Right lobe of liver (tissue), 6 donors: Measurements from ENCODE around the gene SCFD2. TPM values are rescaled to one million over a fixed set of nuclear protein-coding genes. Genes with fewer than 3 reads are reported as not detected.

Experiments used
- ATAC-seq, 4 donors: fragments of 200-7000 bp; cut with Tn5 transposase; one replicate each; pipeline ENCODE4 v1.9.1; 2020; ENCODE audit warnings: mild to moderate bottlenecking in 4 of 4, moderate library complexity in 4 of 4
- DNase-seq, 3 donors: peaks; one replicate each; pipeline ENCODE4 v3.0.0-alpha.2; 2020
- H3K27ac ChIP-seq, 3 donors: fragments of 200-600 bp; one replicate each; pipeline ENCODE4 v1.8.0; 2022
- H3K27me3 ChIP-seq, 2 donors: fragments of 200-600 bp; one replicate each; pipeline ENCODE4 v1.8.0; 2022
- H3K36me3 ChIP-seq, 4 donors: fragments of 200-600 bp; sonication (generic) in 1 of 4; one replicate each; pipeline versions ENCODE4 v1.5.1 to v1.8.0; 2017 to 2022; ENCODE audit warnings: control low read depth in 1 of 4
- H3K4me1 ChIP-seq, 4 donors: fragments of 200-600 bp; sonication (generic) in 1 of 4; one replicate each; pipeline versions ENCODE4 v1.5.1 to v1.8.0; 2017 to 2022; ENCODE audit warnings: control low read depth in 1 of 4
- H3K4me3 ChIP-seq, 3 donors: fragments of 200-600 bp; one replicate each; pipeline ENCODE4 v1.8.0; 2022
- H3K9me3 ChIP-seq, 4 donors: fragments of 200-600 bp; sonication (generic) in 1 of 4; one replicate each; pipeline versions ENCODE4 v1.5.1 to v1.8.0; 2017 to 2022; ENCODE audit warnings: control low read depth in 1 of 4
- POLR2A ChIP-seq: fragments of 450-650 bp; IDR thresholded peaks from one replicate; pipeline ENCODE4 v1.6.1; 2017; ENCODE audit warnings: antibody characterized with exemption, mild to moderate bottlenecking
- WGBS: methylation state at CpG from one replicate; pipeline ENCODE4 v1.1.6; 2018; ENCODE audit warnings: low coverage, low lambda C conversion rate; ENCODE audit not compliant: insufficient coverage; ENCODE audit errors: missing lambda C conversion rate; 5-methylcytosine and 5-hydroxymethylcytosine counted together
- intact Hi-C, 2 donors: fragments of 100-400 bp; cut with DNase I; formaldehyde crosslinking; loops; one replicate each; pipeline versions ENCODE4 v1.11.2 to v1.14.1; 2022
- total RNA-seq, 6 experiments: library from RNA; depleted of rRNA in 2 of 6; stranded (reverse); fragments of >200 nt in 2 of 6; fragmentation: NEBNext Ultra II Directional in 3 of 6; extraction: Animal tissue kit (Norgen Biotek cat#: 25700) in 3 of 6; gene quantifications; one replicate each; pipeline versions ENCODE4 v1.1.0 to v1.2.4, GENCODE V29; 2016 to 2023
- TF ChIP-seq, protein P1 (sequence below), 4 donors: fragments of 200-600 bp in 3 of 4; fragments of 450-650 bp in 1 of 4; IDR thresholded peaks; one replicate each; pipeline versions ENCODE4 v1.5.1 to v1.8.0; 2016 to 2022; ENCODE audit warnings: antibody characterized with exemption in 4 of 4, mild to moderate bottlenecking in 2 of 4
- donor health status: DM: no; HTN: yes; CAD: no.
- donor health status: DM: no; HTN: no; CAD: no.
- donor health status: DM: no; HTN: no; CAD: no.
- donor health status: DM: no; HTN: yes; CAD: no.
- donor health status: DM: no; HTN: yes; CAD: no.

The SCFD2 gene
- total RNA-seq, 6 experiments from 2014 or later, result 7.6 to 17.1 (median 10.3) TPM

DNA sequence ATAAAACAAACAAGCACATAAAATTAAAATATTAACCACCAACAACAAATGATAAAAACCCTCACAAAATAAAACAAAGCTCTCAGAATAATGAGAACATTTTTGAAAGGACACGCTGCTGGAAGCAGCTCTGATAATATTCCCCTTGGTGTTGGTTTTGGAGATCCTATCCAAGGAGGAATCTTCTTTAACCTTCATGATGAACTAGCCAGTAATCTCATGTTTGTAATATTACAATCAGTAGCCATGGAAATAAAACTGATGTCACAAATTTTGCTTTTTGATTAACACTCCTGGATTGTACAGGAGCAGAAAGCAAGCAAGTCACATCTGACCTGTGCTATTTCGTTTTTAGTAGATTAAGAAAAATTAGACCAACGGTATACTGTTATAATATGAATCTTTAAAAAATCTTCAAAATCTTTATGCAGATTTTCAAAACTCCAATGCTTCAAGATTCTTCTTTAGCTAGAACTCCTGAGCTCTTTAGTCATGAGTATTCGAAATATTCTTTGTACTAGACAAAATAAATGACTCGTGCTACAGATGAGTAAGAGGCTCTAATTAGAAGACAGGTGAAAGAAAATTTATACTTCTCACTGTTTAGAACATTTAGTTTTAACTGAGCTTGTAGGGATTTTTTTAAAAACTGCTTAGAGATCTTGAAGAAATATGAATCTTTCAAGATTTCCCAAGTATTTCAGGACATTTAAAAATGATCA lies 349.6 kb downstream of the SCFD2 start:
- intact Hi-C loops, result no loop called here

DNA sequence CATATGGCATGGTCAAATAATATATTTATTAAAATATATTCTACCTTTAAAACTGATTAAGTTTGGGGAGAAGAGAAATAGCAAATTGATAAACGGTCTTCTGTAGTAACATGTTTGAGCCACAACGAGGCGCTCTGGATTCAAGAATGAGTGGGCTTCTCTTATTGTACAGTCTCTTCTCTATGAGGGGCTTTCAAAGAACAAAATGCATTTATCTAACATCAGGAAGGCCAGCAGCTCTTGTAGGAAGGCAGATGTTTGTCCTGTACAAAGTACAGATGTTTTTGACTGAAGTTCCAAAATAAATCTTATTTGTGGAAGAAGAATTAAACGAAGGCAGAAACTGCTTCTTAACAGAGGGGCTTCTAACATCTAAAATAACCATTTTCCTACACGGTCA lies 350.2 kb downstream of the SCFD2 start:
- WGBS, result 19% methylated on average over 5 of the region's 5 CpGs
- Histone ChIP-seq H3K27me3 (no peaks in the 10 kb centered on the region), H3K4me1 (peaks cover 0 to 20% (median 2%) of the 10 kb centered on the region in 4 donors), H3K27ac (no peak overlapping the region), H3K9me3 (no peaks in the 10 kb centered on the region), H3K4me3 (no peak overlapping the region), H3K36me3 (no peaks in the 10 kb centered on the region)
- ATAC-seq (peak in 2 of 4 donors; percentile 20 to 27), DNase-seq (no peak)
- TF ChIP-seq, protein P1, sequence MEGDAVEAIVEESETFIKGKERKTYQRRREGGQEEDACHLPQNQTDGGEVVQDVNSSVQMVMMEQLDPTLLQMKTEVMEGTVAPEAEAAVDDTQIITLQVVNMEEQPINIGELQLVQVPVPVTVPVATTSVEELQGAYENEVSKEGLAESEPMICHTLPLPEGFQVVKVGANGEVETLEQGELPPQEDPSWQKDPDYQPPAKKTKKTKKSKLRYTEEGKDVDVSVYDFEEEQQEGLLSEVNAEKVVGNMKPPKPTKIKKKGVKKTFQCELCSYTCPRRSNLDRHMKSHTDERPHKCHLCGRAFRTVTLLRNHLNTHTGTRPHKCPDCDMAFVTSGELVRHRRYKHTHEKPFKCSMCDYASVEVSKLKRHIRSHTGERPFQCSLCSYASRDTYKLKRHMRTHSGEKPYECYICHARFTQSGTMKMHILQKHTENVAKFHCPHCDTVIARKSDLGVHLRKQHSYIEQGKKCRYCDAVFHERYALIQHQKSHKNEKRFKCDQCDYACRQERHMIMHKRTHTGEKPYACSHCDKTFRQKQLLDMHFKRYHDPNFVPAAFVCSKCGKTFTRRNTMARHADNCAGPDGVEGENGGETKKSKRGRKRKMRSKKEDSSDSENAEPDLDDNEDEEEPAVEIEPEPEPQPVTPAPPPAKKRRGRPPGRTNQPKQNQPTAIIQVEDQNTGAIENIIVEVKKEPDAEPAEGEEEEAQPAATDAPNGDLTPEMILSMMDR (IDR thresholded peaks at IDR 0.05), result peak; percentile 57 to 73 (median 66)
- no peak for TF ChIP-seq POLR2A
- intact Hi-C loops, result no loop called here

More for the DNA sequence above, 349.6 kb downstream of the SCFD2 start:
- TF ChIP-seq, protein P1 (IDR thresholded peaks at IDR 0.05), result no peak
- no peak for TF ChIP-seq POLR2A
- no peak overlapping the region for H3K27ac ChIP-seq
- H3K4me1 ChIP-seq, result peaks cover 0 to 25% (median 2%) of the 10 kb centered on the region in 4 donors
- H3K9me3 ChIP-seq, result no peaks in the 10 kb centered on the region
- no peaks in the 10 kb centered on the region for H3K27me3 ChIP-seq
- WGBS, result 54% methylated on average over 5 of the region's 5 CpGs
- DNase-seq (no peak), ATAC-seq (no peak)
- no peaks in the 10 kb centered on the region for H3K36me3 ChIP-seq
- no peak overlapping the region for H3K4me3 ChIP-seq

DNA sequence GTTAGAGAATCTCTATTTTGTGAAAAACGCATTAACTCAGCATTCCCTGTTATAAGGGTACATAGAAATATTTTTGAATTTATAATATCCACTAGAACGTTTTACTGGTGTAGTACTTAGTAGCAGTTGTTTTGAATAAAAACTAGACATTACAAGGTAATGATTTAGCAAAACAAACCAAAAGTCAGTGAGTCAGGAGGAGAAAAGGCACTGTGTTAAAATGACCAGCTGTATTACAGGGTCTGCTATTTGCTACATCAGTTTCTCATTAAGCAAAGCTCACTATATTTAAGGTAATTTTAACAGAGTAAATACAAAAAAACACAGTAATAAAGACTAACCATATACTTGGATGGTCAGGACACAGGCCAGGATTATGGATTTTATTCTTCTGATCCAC lies 351.0 kb downstream of the SCFD2 start:
- H3K9me3 ChIP-seq, result no peaks in the 10 kb centered on the region
- H3K4me1 ChIP-seq, result peaks cover 0 to 12% (median 2%) of the 10 kb centered on the region in 4 donors
- intact Hi-C loops, result no loop called here
- no peaks in the 10 kb centered on the region for H3K27me3 ChIP-seq
- H3K36me3 ChIP-seq, result no peaks in the 10 kb centered on the region
- H3K27ac ChIP-seq, result no peak overlapping the region
- TF ChIP-seq, protein P1 (IDR thresholded peaks at IDR 0.05), result no peak
- no peak for TF ChIP-seq POLR2A
- ATAC-seq, result no peak
- H3K4me3 ChIP-seq, result no peak overlapping the region
- DNase-seq, result no peak
- 51% methylated on average over 2 of the region's 2 CpGs for WGBS

DNA sequence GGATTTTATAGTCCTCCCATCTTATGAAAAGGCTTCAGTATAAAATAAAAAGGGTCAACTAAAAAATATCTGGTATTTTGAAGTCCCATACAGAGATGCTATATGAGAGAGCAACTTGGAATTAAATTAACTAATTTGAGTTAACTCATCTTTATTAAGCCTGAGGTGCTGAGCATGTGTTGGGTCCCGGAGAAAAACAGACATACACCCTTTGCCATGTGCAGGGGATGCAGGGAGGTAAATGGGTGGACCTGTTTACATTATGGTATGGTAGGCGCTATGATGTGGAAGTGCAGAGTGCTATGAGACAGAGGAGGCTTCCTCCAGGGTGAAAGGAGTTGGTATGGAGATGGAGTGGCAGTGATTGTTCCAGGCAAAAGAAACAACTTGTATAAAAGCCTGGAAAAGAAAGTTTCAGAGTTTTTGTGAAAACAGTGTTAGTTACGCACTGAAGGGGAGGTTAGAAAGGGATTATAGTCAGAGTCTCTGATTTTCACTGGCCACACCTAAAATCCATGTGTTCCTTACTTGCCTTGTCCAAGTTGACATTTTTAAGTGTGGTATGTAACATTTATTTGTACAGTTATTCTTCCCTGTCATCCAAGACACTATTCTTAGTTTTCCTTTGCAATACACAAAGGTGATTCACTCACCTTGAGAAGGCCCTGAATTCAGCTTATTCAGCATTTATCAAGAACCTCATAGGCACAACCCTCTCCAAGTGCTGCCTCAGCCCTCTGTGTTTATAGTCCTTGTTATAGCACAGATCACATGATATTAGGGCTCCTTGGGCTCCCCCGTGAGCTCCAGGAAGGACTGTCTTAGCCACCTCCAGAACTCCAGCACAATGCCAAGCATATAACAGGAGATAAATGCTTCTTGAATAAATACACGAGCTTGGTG lies 351.7 kb downstream of the SCFD2 start:
- ATAC-seq (no peak), DNase-seq (no peak)
- Histone ChIP-seq H3K4me3 (no peak overlapping the region), H3K9me3 (no peaks in the 10 kb centered on the region), H3K27ac (no peak overlapping the region), H3K4me1 (peaks cover 0 to 5% (median 0%) of the 10 kb centered on the region in 4 donors), H3K27me3 (no peaks in the 10 kb centered on the region), H3K36me3 (no peaks in the 10 kb centered on the region)
- 94% methylated on average over 3 of the region's 5 CpGs for WGBS
- intact Hi-C loops, result no loop called here
- no peak for TF ChIP-seq POLR2A
- TF ChIP-seq, protein P1 (IDR thresholded peaks at IDR 0.05), result no peak
